ENCODE measurements around the gene WNT2B.

WNT2B gene

GRCh38 chr1:112549590-112549989 is 40.8 kb downstream of the WNT2B start:
- no peak overlapping the region for H3K4me3 ChIP-seq
- H3K27ac ChIP-seq = no peak overlapping the region

GRCh38 chr1:112554411-112554810 is 45.6 kb downstream of the WNT2B start:
- no peak overlapping the region for H3K27ac ChIP-seq
- H3K4me3 ChIP-seq = no peak overlapping the region

- Histone ChIP-seq H3K27ac (no peak overlapping the region), H3K4me3 (no peak overlapping the region)
These were observed 48.6 kb downstream of the WNT2B start for GRCh38 chr1:112557385-112557784.

- H3K27ac ChIP-seq = no peak overlapping the region
- no peak overlapping the region for H3K4me3 ChIP-seq
These were observed 49.9 kb downstream of the WNT2B start for GRCh38 chr1:112558634-112559033.

GRCh38 chr1:112563341-112563740 is 54.6 kb downstream of the WNT2B start:
- no peak overlapping the region for H3K4me3 ChIP-seq
- H3K27ac ChIP-seq = no peak overlapping the region

GRCh38 chr1:112564081-112564480 is 55.3 kb downstream of the WNT2B start:
- no peak overlapping the region for H3K27ac ChIP-seq
- H3K4me3 ChIP-seq = no peak overlapping the region

GRCh38 chr1:112565800-112566199 is 57.0 kb downstream of the WNT2B start:
- Histone ChIP-seq H3K27ac (no peak overlapping the region), H3K4me3 (no peak overlapping the region)

- no peak overlapping the region for H3K4me3 ChIP-seq
- no peak overlapping the region for H3K27ac ChIP-seq
These were observed 66.5 kb downstream of the WNT2B start for GRCh38 chr1:112575154-112575804.

- Histone ChIP-seq H3K4me3 (no peak overlapping the region), H3K27ac (no peak overlapping the region)
These were observed 67.5 kb downstream of the WNT2B start for GRCh38 chr1:112576240-112576639.

Measured in skin epidermis (tissue), 12 donors.